CD4-positive, alpha-beta T cell (primary cell): ENCODE data around the gene NR2F1-AS1. TPM values are rescaled to one million over a fixed set of nuclear protein-coding genes. Genes with fewer than 3 reads are reported as not detected.

ENCODE experiments used
- ATAC-seq: fragments of 200-7000 bp; cut with Tn5 transposase; one replicate; pipeline ENCODE4 v1.10.0; 2022; ENCODE audit warnings: mild to moderate bottlenecking; ENCODE audit not compliant: poor library complexity
- CTCF ChIA-PET: fragments of 350-600 bp; sonication (Branson Sonifier 250); formaldehyde crosslinking; loops from one replicate; lab custom pipeline; 2021; ENCODE audit warnings: antibody characterized with exemption, inconsistent platforms; lab: Charles Lee
- POLR2A ChIA-PET: fragments of 350-600 bp; sonication (Branson Sonifier 250); formaldehyde crosslinking; loops from one replicate; lab custom pipeline; 2021; ENCODE audit warnings: antibody characterized with exemption, inconsistent platforms; lab: Charles Lee
- DNase-seq, 14 experiments: peaks; one replicate each; pipeline ENCODE4 v3.0.0-alpha.2; 2013 to 2020; ENCODE audit warnings: mixed read lengths in 2 of 14
- H3K27ac ChIP-seq, 2 donors: one replicate each; pipeline versions ENCODE4 v1.5.1 to v1.7.0; 2013; ENCODE audit warnings: low read length in 2 of 2, low read depth in 1 of 2, mild to moderate bottlenecking in 1 of 2
- H3K27me3 ChIP-seq, 2 experiments: 1 replicate in 1 of 2; 2 replicates in 1 of 2; pipeline versions ENCODE4 v1.6.1 to v1.7.0; 2013; ENCODE audit warnings: low read length in 2 of 2, control low read depth in 1 of 2, mild to moderate bottlenecking in 1 of 2, moderate library complexity in 1 of 2; ENCODE audit not compliant: insufficient read depth in 2 of 2, control insufficient read depth in 1 of 2
- H3K36me3 ChIP-seq: one replicate; pipeline ENCODE4 v1.6.1; 2013; ENCODE audit warnings: low read length, control low read depth; ENCODE audit not compliant: insufficient read depth
- H3K4me1 ChIP-seq: one replicate; pipeline ENCODE4 v1.6.1; 2013; ENCODE audit warnings: low read length, control low read depth; ENCODE audit not compliant: insufficient read depth
- H3K4me3 ChIP-seq: one replicate; pipeline ENCODE4 v1.5.1; 2013; ENCODE audit warnings: mild to moderate bottlenecking, low read length, moderate library complexity
- H3K9me3 ChIP-seq, 2 experiments: 1 replicate in 1 of 2; 2 replicates in 1 of 2; pipeline versions ENCODE4 v1.6.1 to v1.7.0; 2013; ENCODE audit warnings: low read length in 2 of 2, mild to moderate bottlenecking in 2 of 2, control low read depth in 1 of 2, moderate library complexity in 1 of 2; ENCODE audit not compliant: control insufficient read depth in 1 of 2, insufficient read depth in 1 of 2
- H3K27ac Mint-ChIP-seq: one replicate; pipeline ENCODE4 v1.8.0; 2020; ENCODE audit warnings: mixed read lengths
- H3K27me3 Mint-ChIP-seq: one replicate; pipeline ENCODE4 v1.8.0; 2021; ENCODE audit warnings: mixed read lengths
- H3K36me3 Mint-ChIP-seq: one replicate; pipeline ENCODE4 v1.8.0; 2021; ENCODE audit warnings: low read depth, mixed read lengths
- H3K4me1 Mint-ChIP-seq: one replicate; pipeline ENCODE4 v1.8.0; 2021; ENCODE audit warnings: low read depth, mixed read lengths
- H3K4me3 Mint-ChIP-seq: one replicate; pipeline ENCODE4 v1.8.0; 2020; ENCODE audit warnings: mild to moderate bottlenecking, mixed read lengths
- H3K9me3 Mint-ChIP-seq: one replicate; pipeline ENCODE4 v1.8.0; 2020; ENCODE audit warnings: mixed read lengths
- CTCF ChIP-seq: fragments of 200-600 bp; IDR thresholded peaks from one replicate; pipeline ENCODE4 v1.8.0; 2022; ENCODE audit warnings: antibody characterized with exemption, mild to moderate bottlenecking
- intact Hi-C, 2 experiments: fragments of 100-400 bp; cut with DNase I in 1 of 2; cut with micrococcal nuclease in 1 of 2; formaldehyde crosslinking; loops; one replicate each; pipeline versions ENCODE4 v1.15.1 to v1.9.0; 2023 to 2025; cut with DNase I, micrococcal nuclease
- polyA plus RNA-seq, 2 donors: library from polyadenylated mRNA; unstranded; fragments of 120-200 nt; gene quantifications; one replicate each; pipeline ENCODE4 v1.2.1, GENCODE V29; 2013
- total RNA-seq, 174 experiments: library from RNA in 2 of 174; stranded (reverse) in 2 of 174; gene quantifications; one replicate each; pipeline ENCODE4 v1.2.3 and lab custom pipeline; 2021 to 2026

NR2F1-AS1 gene
- not detected for total RNA-seq
- polyA plus RNA-seq (2013, experiment 1 of 2) = not detected
- polyA plus RNA-seq (2013, experiment 2 of 2) = 0.20 TPM
- 0 to 0.30 (median 0) reads per million in 172 experiments for total RNA-seq (lab: John Stamatoyannopoulos, UW)

GRCh38 chr5:93580927-93581445 is at the start of gene NR2F1-AS1:
Gene NR2F1-AS1, minus strand, starts transcription at chr5:93581219.
- Histone ChIP-seq H3K4me1 (peaks cover 57% of the 10 kb centered on the region), H3K27ac (no peak within 1 kb of the TSS), H3K36me3 (no peaks in the 10 kb centered on the region), H3K9me3 (peaks cover 0 to 42% of the 10 kb centered on the region in 2 experiments), H3K4me3 (peak within 1 kb of the TSS; percentile 51), H3K27me3 (peaks cover 66 to 81% of the 10 kb centered on the region in 2 experiments)
- Mint-ChIP-seq H3K27me3 (peaks cover 53% of the 10 kb centered on the region), H3K4me1 (peaks cover 28% of the 10 kb centered on the region), H3K9me3 (no peaks in the 10 kb centered on the region), H3K27ac (no peak within 1 kb of the TSS), H3K4me3 (peak within 1 kb of the TSS; percentile 81), H3K36me3 (no peaks in the 10 kb centered on the region)
- intact Hi-C loops = loop anchor here (1.0 to 5.0 kb wide), 5 partner anchors 36 to 1156 kb away; no protein-coding TSS in a partner anchor
- DNase-seq = no peak
- ChIA-PET CTCF (no interaction called here), POLR2A (no interaction called here)
- peak; percentile 40 for ATAC-seq
- no peak for TF ChIP-seq CTCF

- POLR2A ChIA-PET = no interaction called here
- Mint-ChIP-seq H3K9me3 (no peaks in the 10 kb centered on the region), H3K27me3 (peaks cover 3% of the 10 kb centered on the region), H3K4me1 (peaks cover 18% of the 10 kb centered on the region), H3K4me3 (no peak overlapping the region), H3K36me3 (peaks cover 9% of the 10 kb centered on the region), H3K27ac (no peak overlapping the region)
- H3K4me1 ChIP-seq = peaks cover 6% of the 10 kb centered on the region
- H3K27ac ChIP-seq = no peak overlapping the region
- intact Hi-C loops = no loop called here
- TF ChIP-seq CTCF = no peak
- H3K9me3 ChIP-seq = no peaks in the 10 kb centered on the region
- CTCF ChIA-PET = no interaction called here
- H3K27me3 ChIP-seq = peaks cover 0 to 2% of the 10 kb centered on the region in 2 experiments
- no peaks in the 10 kb centered on the region for H3K36me3 ChIP-seq
- H3K4me3 ChIP-seq = no peak overlapping the region
- ATAC-seq = no peak
- no peak for DNase-seq
Observed at GRCh38 chr5:93626801-93627200, 45.8 kb upstream of the NR2F1-AS1 start.

- ChIA-PET POLR2A (no interaction called here), CTCF (no interaction called here)
- H3K4me1 Mint-ChIP-seq = peaks cover 31% of the 10 kb centered on the region
- TF ChIP-seq CTCF = no peak
- no peaks in the 10 kb centered on the region for H3K36me3 ChIP-seq
- H3K27me3 Mint-ChIP-seq = peaks cover 17% of the 10 kb centered on the region
- DNase-seq (peak in 1 of 14 experiments; percentile 29), ATAC-seq (no peak)
- no peak overlapping the region for H3K4me3 ChIP-seq
- H3K27ac ChIP-seq = no peak overlapping the region
- peaks cover 3% of the 10 kb centered on the region for H3K36me3 Mint-ChIP-seq
- H3K27me3 ChIP-seq = peaks cover 0 to 8% of the 10 kb centered on the region in 2 experiments
- H3K9me3 ChIP-seq = no peaks in the 10 kb centered on the region
- intact Hi-C loops = no loop called here
- H3K9me3 Mint-ChIP-seq = no peaks in the 10 kb centered on the region
- H3K27ac Mint-ChIP-seq = no peak overlapping the region
- no peak overlapping the region for H3K4me3 Mint-ChIP-seq
- H3K4me1 ChIP-seq = peaks cover 21% of the 10 kb centered on the region
Observed at GRCh38 chr5:93623153-93623552, 42.1 kb upstream of the NR2F1-AS1 start.
